GM12875 (cell line): ENCODE data around the gene BRMS1.
A peak's percentile ranks its signal among the peaks of the same experiment; 100 is the strongest.

Experiments
- H3K4me3 ChIP-seq: one replicate; pipeline ENCODE4 v1.5.1; 2011; ENCODE audit warnings: low read depth, low read length, control low read depth
- CTCF ChIP-seq: IDR thresholded peaks from 2 replicates; pipeline ENCODE4 v1.5.1; 2011; ENCODE audit warnings: low read depth, mild to moderate bottlenecking, control low read depth, inconsistent platforms, low read length, moderate library complexity, borderline replicate concordance; ENCODE audit not compliant: insufficient read depth

Gene BRMS1

GRCh38 chr11:66373265-66373664 lies 28.4 kb upstream of the BRMS1 start:
- no peak for TF ChIP-seq CTCF
- H3K4me3 ChIP-seq: no peak overlapping the region

GRCh38 chr11:66371627-66372415 lies 26.9 kb upstream of the BRMS1 start, which contains the start of gene SLC29A2:
Gene SLC29A2, minus strand, starts transcription at chr11:66371760. Its CDS starts 169 bp downstream, at chr11:66371591.
- H3K4me3 ChIP-seq: peak within 1 kb of the TSS; percentile 82
- no peak for TF ChIP-seq CTCF

- H3K4me3 ChIP-seq: no peak overlapping the region
- no peak for TF ChIP-seq CTCF
Measured at GRCh38 chr11:66369073-66369894, 24.4 kb upstream of the BRMS1 start.

- H3K4me3 ChIP-seq: no peak overlapping the region
- TF ChIP-seq CTCF: no peak
Measured at GRCh38 chr11:66368484-66368883, 23.6 kb upstream of the BRMS1 start.

GRCh38 chr11:66367561-66368312 lies 22.8 kb upstream of the BRMS1 start:
- no peak overlapping the region for H3K4me3 ChIP-seq
- no peak for TF ChIP-seq CTCF

GRCh38 chr11:66366844-66367477 lies 22.1 kb upstream of the BRMS1 start:
- TF ChIP-seq CTCF: no peak
- no peak overlapping the region for H3K4me3 ChIP-seq
